Lung (tissue), 16 donors: ENCODE measurements around the gene ELF2. TPM values are rescaled to one million over a fixed set of nuclear protein-coding genes. Genes with fewer than 3 reads are reported as not detected.

Source experiments
- ATAC-seq: fragments of 200-7000 bp; cut with Tn5 transposase; one replicate; pipeline ENCODE4 v1.9.1; 2020; ENCODE audit warnings: moderate number of reproducible peaks; ENCODE audit not compliant: insufficient read depth, low FRiP score
- DNase-seq, 3 donors: peaks; one replicate each; pipeline ENCODE4 v3.0.0-alpha.2; 2013 to 2017
- H3K27ac ChIP-seq, 2 donors: one replicate each; pipeline ENCODE4 v1.5.1; 2013; ENCODE audit warnings: mild to moderate bottlenecking in 2 of 2, moderate library complexity in 2 of 2, control low read depth in 1 of 2, inconsistent platforms in 1 of 2, low read depth in 1 of 2, low read length in 1 of 2
- H3K27me3 ChIP-seq, 3 donors: one replicate each; pipeline ENCODE4 v1.5.1; 2013; ENCODE audit warnings: low read length in 2 of 3; ENCODE audit not compliant: control insufficient read depth in 3 of 3, insufficient read depth in 3 of 3
- H3K36me3 ChIP-seq, 4 donors: one replicate each; pipeline ENCODE4 v1.5.1; 2013; ENCODE audit warnings: low read length in 4 of 4, mild to moderate bottlenecking in 1 of 4, moderate library complexity in 1 of 4; ENCODE audit not compliant: control insufficient read depth in 4 of 4, insufficient read depth in 4 of 4
- H3K4me1 ChIP-seq, 5 donors: one replicate each; pipeline ENCODE4 v1.5.1; 2013; ENCODE audit warnings: low read length in 5 of 5, mild to moderate bottlenecking in 2 of 5, moderate library complexity in 1 of 5; ENCODE audit not compliant: control insufficient read depth in 5 of 5, insufficient read depth in 5 of 5
- H3K4me3 ChIP-seq: one replicate; pipeline ENCODE4 v1.5.1; 2013; ENCODE audit warnings: mild to moderate bottlenecking, control low read depth, moderate library complexity
- H3K9ac ChIP-seq, 2 donors: one replicate each; pipeline ENCODE4 v1.5.1; 2013; ENCODE audit warnings: low read length in 2 of 2, control low read depth in 1 of 2; ENCODE audit not compliant: insufficient read depth in 1 of 2
- H3K9me3 ChIP-seq, 4 donors: one replicate each; pipeline ENCODE4 v1.5.1; 2013; ENCODE audit warnings: low read length in 3 of 4, mild to moderate bottlenecking in 1 of 4, moderate library complexity in 1 of 4; ENCODE audit not compliant: control insufficient read depth in 4 of 4, insufficient read depth in 3 of 4
- WGBS, 2 donors: extraction: QIAGEN DNeasy Blood & Tissue Kit; methylation state at CpG; one replicate each; pipeline ENCODE4 v1.1.7; 2013; 5-methylcytosine and 5-hydroxymethylcytosine counted together
- long read RNA-seq, 5 donors: transcript quantifications; one replicate each; lab custom pipeline, GENCODE V29; 2026
- polyA plus RNA-seq, 2 donors: library from polyadenylated mRNA; stranded (reverse); fragments of 200-250 nt; gene quantifications; one replicate each; pipeline ENCODE4 v1.2.1, GENCODE V29; 2013
- total RNA-seq, 2 donors: library from RNA; depleted of rRNA in 1 of 2; stranded (reverse); fragments of >200 nt in 1 of 2; gene quantifications; one replicate each; pipeline ENCODE4 v1.2.1, GENCODE V29; 2014 to 2021
- TF ChIP-seq, protein P1 (sequence below): IDR thresholded peaks from 2 replicates; pipeline ENCODE4 v1.5.1; 2012; ENCODE audit warnings: mild to moderate bottlenecking; ENCODE audit errors: control extremely low read depth, extremely low read depth
- donor health status: control.
- donor health status: control.
- donor health status: Bipolar disorder and iron deficiency.
- donor health status: healthy.
- donor health status: DM: yes; HTN: yes; CAD: no.

The ELF2 gene
- total RNA-seq (100 to 1,000 TPM in 1 of 2 donors, 10 to 100 TPM in 1; 37.4 to 101 TPM), polyA plus RNA-seq (10 to 100 TPM; 11.6 to 19.9 TPM)
- long read RNA-seq, donor 1, transcript ELF2-207 (7 exons, 1,965 nt): major isoform, 7 of 16 reads
- long read RNA-seq, donor 1, partial matches to known transcripts: 0 of 16 reads
- long read RNA-seq, donor 1, other reads (novel, unspliced or antisense): 0 of 16 reads
- long read RNA-seq, donor 2, full-length matches to known transcripts: 8 of 8 reads
- long read RNA-seq, donor 2, partial matches to known transcripts: 0 of 8 reads
- long read RNA-seq, donor 2, other reads (novel, unspliced or antisense): 0 of 8 reads
- long read RNA-seq, donor 3, partial matches to known transcripts: 0 of 3 reads
- long read RNA-seq, donor 3, other reads (novel, unspliced or antisense): 0 of 3 reads
- long read RNA-seq, donor 4, partial matches to known transcripts: 0 of 5 reads
- long read RNA-seq, donor 4, other reads (novel, unspliced or antisense): 0 of 5 reads
- long read RNA-seq, donor 5, full-length matches to known transcripts: 8 of 17 reads
- long read RNA-seq, donor 5, partial matches to known transcripts: 9 of 17 reads
- long read RNA-seq, donor 5, other reads (novel, unspliced or antisense): 0 of 17 reads

DNA sequence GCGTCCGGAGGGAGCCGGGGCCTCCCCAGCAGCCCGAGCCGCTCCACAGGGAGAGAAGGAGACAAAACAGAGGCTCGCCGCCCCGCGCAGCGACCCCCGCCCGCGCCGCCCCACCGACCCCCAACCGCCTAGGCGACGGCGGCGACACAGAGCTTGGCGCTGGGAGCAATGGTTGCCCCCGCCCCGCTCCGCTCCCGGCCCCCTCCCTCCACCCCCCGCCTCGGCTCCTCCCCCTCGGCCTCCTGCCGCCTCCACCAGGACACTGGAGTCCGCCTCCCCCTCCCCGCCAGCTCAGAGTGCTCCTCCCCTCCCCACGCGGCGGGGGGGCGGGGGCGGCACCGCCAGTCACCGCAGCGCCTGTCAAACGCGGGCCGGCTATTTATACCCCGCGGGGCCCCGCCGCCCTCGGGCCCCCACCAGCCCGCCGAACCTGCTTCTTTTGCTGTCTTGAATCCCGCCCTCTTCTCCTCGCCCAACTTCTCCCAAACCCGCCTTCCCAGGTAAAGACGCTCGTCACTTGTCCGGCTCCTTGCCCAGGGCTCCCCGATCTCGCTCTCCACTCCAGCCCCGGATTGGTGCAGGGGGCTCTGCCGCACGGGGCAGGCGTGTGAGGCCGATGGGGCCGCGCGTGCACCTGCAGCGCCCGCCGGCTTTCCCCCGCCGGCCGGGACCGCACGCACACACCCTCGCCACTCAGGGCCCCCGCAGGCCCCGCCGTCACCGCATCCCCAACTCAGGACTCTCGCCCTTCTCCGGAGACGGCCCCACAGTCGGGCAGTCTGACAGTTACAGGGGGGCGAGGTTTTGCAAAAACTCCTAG is at the start of gene ELF2:
Gene ELF2, minus strand, starts transcription at position 170 of the 820 bp plus-strand sequence. CDS start 39,517 bp downstream, outside the sequence.
- TF ChIP-seq, protein P1, sequence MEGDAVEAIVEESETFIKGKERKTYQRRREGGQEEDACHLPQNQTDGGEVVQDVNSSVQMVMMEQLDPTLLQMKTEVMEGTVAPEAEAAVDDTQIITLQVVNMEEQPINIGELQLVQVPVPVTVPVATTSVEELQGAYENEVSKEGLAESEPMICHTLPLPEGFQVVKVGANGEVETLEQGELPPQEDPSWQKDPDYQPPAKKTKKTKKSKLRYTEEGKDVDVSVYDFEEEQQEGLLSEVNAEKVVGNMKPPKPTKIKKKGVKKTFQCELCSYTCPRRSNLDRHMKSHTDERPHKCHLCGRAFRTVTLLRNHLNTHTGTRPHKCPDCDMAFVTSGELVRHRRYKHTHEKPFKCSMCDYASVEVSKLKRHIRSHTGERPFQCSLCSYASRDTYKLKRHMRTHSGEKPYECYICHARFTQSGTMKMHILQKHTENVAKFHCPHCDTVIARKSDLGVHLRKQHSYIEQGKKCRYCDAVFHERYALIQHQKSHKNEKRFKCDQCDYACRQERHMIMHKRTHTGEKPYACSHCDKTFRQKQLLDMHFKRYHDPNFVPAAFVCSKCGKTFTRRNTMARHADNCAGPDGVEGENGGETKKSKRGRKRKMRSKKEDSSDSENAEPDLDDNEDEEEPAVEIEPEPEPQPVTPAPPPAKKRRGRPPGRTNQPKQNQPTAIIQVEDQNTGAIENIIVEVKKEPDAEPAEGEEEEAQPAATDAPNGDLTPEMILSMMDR: no peak
- H3K4me1 ChIP-seq: peaks cover 0 to 11% (median 2%) of the 10 kb centered on the region in 5 donors
- H3K27ac ChIP-seq: peak within 1 kb of the TSS; percentile 99 to 100
- DNase-seq (peak; percentile 92 to 95 (median 92)), ATAC-seq (peak; percentile 87)
- no peaks in the 10 kb centered on the region for H3K27me3 ChIP-seq
- peak within 1 kb of the TSS; percentile 95 for H3K4me3 ChIP-seq
- H3K9ac ChIP-seq: peak within 1 kb of the TSS; percentile 90 to 94
- WGBS, 2 donors: 1% methylated on average over 50 to 82 of the region's 83 CpGs
- H3K9me3 ChIP-seq: no peaks in the 10 kb centered on the region
- no peaks in the 10 kb centered on the region for H3K36me3 ChIP-seq

DNA sequence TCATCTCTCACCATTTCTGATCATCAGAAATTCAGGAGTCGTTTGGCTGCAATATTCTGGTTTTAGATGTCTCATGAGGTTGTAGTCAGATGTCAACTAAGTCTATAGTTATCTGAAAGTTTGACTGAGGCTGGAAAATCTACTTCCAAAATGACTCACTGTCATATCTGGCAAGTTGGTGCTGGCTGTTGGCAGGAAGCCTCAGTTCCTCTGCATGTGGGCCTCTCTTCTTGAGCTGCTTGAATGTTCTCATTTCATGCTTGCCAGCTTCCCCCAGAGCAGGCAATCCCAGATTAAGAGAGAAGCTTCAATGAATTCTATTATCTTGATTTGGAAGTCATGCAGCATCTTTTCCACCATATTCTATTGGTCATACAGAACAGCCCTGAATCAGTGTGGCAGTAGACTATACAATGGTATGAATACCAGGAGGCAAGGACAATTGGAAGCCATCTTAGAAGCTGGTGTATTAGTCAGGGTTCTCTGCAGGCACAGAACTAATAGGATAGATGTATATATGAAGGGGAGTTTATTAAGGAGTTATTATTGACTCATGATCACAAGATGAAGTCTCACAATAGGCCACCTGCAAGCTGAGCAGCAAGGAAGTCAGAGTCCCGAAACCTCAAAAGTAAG is 46.8 kb upstream of the ELF2 start:
- H3K36me3 ChIP-seq: no peaks in the 10 kb centered on the region
- H3K27me3 ChIP-seq: no peaks in the 10 kb centered on the region
- H3K27ac ChIP-seq: no peak overlapping the region
- WGBS, 2 donors: 87 to 88% methylated on average over 2 of the region's 2 CpGs
- no peaks in the 10 kb centered on the region for H3K9me3 ChIP-seq
- H3K4me3 ChIP-seq: no peak overlapping the region
- no peak overlapping the region for H3K9ac ChIP-seq
- ATAC-seq (no peak), DNase-seq (peak in 1 of 3 donors; percentile 27)
- TF ChIP-seq, protein P1: no peak
- H3K4me1 ChIP-seq: no peaks in the 10 kb centered on the region

DNA sequence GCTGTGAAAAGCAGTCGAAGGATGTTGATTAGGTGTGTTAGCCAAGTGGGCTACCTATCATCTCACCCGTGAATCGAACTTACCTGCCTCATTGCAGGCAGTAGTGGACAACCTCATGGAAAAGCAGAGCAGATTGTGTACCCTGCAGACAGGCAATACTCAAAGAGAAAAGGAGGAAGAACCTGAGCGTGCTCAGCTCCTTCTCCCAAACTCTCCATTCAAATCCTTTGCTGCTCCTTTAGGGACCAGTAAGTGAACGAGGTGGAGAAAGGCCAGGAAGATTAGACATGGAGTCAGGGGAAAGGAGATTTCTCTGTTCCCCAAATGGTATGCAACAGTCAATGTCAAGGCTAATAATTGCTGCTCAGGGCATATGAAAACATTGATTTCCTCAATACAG is 45.2 kb upstream of the ELF2 start:
- no peak overlapping the region for H3K4me3 ChIP-seq
- TF ChIP-seq, protein P1: no peak
- DNase-seq: no peak
- H3K4me1 ChIP-seq: no peaks in the 10 kb centered on the region
- ATAC-seq: no peak
- 89 to 91% methylated on average over 5 of the region's 5 CpGs for WGBS, 2 donors
- no peak overlapping the region for H3K9ac ChIP-seq
- H3K9me3 ChIP-seq: no peaks in the 10 kb centered on the region
- H3K27me3 ChIP-seq: no peaks in the 10 kb centered on the region
- no peaks in the 10 kb centered on the region for H3K36me3 ChIP-seq
- H3K27ac ChIP-seq: no peak overlapping the region
